Trophoblast cell (in vitro differentiated cells and primary cell): ENCODE measurements around the gene TPD52L2.

ENCODE experiments used
- DNase-seq, 2 donors: peaks; one replicate each; pipeline ENCODE4 v3.0.0-alpha.2; 2016
- H2AFZ ChIP-seq: 2 replicates; pipeline ENCODE4 v1.6.1; 2013; ENCODE audit warnings: low read length, moderate library complexity, mild to moderate bottlenecking; ENCODE audit not compliant: insufficient read depth, poor library complexity
- H2AK5ac ChIP-seq: 2 replicates; pipeline ENCODE4 v1.6.1; 2013; ENCODE audit warnings: mild to moderate bottlenecking, low read length
- H2BK120ac ChIP-seq: 2 replicates; pipeline ENCODE4 v1.6.1; 2013; ENCODE audit warnings: low read length, mild to moderate bottlenecking, moderate library complexity; ENCODE audit not compliant: insufficient read depth, poor library complexity
- H2BK12ac ChIP-seq: 2 replicates; pipeline ENCODE4 v1.6.1; 2013; ENCODE audit warnings: mild to moderate bottlenecking, low read length, moderate library complexity
- H2BK5ac ChIP-seq: 2 replicates; pipeline ENCODE4 v1.6.1; 2013; ENCODE audit warnings: low read length, low read depth, moderate library complexity, mild to moderate bottlenecking; ENCODE audit not compliant: poor library complexity
- H3K14ac ChIP-seq: 2 replicates; pipeline ENCODE4 v1.6.1; 2013; ENCODE audit warnings: mild to moderate bottlenecking, low read length
- H3K18ac ChIP-seq: 2 replicates; pipeline ENCODE4 v1.6.1; 2013; ENCODE audit warnings: mild to moderate bottlenecking, low read length
- H3K23ac ChIP-seq: 2 replicates; pipeline ENCODE4 v1.6.1; 2013; ENCODE audit warnings: low read length
- H3K27ac ChIP-seq: 2 replicates; pipeline ENCODE4 v1.5.1; 2013; ENCODE audit warnings: low read depth, mild to moderate bottlenecking, inconsistent platforms, low read length, moderate library complexity
- H3K27me3 ChIP-seq: 2 replicates; pipeline ENCODE4 v1.6.1; 2013; ENCODE audit warnings: inconsistent platforms, mild to moderate bottlenecking, low read length, moderate library complexity; ENCODE audit not compliant: insufficient read depth
- H3K36me3 ChIP-seq, 2 experiments: 1 replicate in 1 of 2; 2 replicates in 1 of 2; pipeline ENCODE4 v1.6.1; 2013; ENCODE audit warnings: low read length in 2 of 2, mild to moderate bottlenecking in 2 of 2, moderate library complexity in 1 of 2; ENCODE audit not compliant: insufficient read depth in 2 of 2, control insufficient read depth in 1 of 2
- H3K4ac ChIP-seq: 2 replicates; pipeline ENCODE4 v1.6.1; 2013; ENCODE audit warnings: low read depth, mild to moderate bottlenecking, low read length, moderate library complexity
- H3K4me1 ChIP-seq, 2 experiments: 1 replicate in 1 of 2; 2 replicates in 1 of 2; pipeline ENCODE4 v1.6.1; 2013; ENCODE audit warnings: low read length in 2 of 2, mild to moderate bottlenecking in 2 of 2, moderate library complexity in 1 of 2; ENCODE audit not compliant: insufficient read depth in 2 of 2, control insufficient read depth in 1 of 2
- H3K4me2 ChIP-seq: 2 replicates; pipeline ENCODE4 v1.6.1; 2013; ENCODE audit warnings: inconsistent platforms, mild to moderate bottlenecking, low read length, moderate library complexity
- H3K4me3 ChIP-seq: 2 replicates; pipeline ENCODE4 v1.5.1; 2013; ENCODE audit warnings: mild to moderate bottlenecking, low read depth, low read length, inconsistent platforms
- H3K79me1 ChIP-seq: one replicate; pipeline ENCODE4 v1.6.1; 2013; ENCODE audit warnings: low read length
- H3K79me2 ChIP-seq: 2 replicates; pipeline ENCODE4 v1.6.1; 2013; ENCODE audit warnings: low read length, mild to moderate bottlenecking; ENCODE audit not compliant: control insufficient read depth, insufficient read depth, poor library complexity
- H3K9ac ChIP-seq: 2 replicates; pipeline ENCODE4 v1.6.1; 2013; ENCODE audit warnings: mild to moderate bottlenecking, low read length
- H3K9me3 ChIP-seq: 2 replicates; pipeline ENCODE4 v1.6.1; 2013; ENCODE audit warnings: low read depth, mild to moderate bottlenecking, control low read depth, inconsistent platforms, low read length; ENCODE audit not compliant: insufficient read depth
- H4K12ac ChIP-seq: 2 replicates; pipeline ENCODE4 v1.6.1; 2013; ENCODE audit warnings: low read depth, mild to moderate bottlenecking, low read length, moderate library complexity
- H4K8ac ChIP-seq: 2 replicates; pipeline ENCODE4 v1.6.1; 2013; ENCODE audit warnings: low read depth, mild to moderate bottlenecking, low read length, moderate library complexity
- H4K91ac ChIP-seq: one replicate; pipeline ENCODE4 v1.6.1; 2013; ENCODE audit warnings: low read depth, mild to moderate bottlenecking, low read length, moderate library complexity
- WGBS: extraction: QIAGEN DNeasy Blood & Tissue Kit; methylation state at CpG from one replicate; pipeline ENCODE4 v1.1.7; 2013; ENCODE audit warnings: missing lambda C conversion rate; ENCODE audit not compliant: insufficient read length, insufficient coverage; ENCODE audit errors: extremely low coverage; 5-methylcytosine and 5-hydroxymethylcytosine counted together

TPD52L2 gene

DNA sequence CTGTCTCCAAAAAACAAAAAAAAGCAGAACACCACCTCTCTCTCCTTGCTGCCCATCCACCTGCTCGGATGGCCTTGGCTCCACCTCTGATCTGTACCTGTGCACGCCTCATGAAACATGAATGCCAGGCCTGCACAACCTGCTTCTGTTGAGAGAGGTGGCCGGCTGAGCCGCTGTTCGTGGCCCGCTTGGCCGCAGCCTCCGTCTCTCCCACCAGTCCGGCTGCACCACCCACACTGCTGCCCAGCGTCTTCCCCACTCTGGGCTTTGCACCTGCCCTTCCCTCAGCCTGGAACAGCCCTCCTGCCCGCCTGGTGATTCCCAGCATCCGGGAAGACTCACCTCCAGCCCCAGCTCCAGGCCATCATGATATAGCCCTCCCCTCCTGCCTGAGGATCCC, 21.8 kb upstream of the TPD52L2 start:
- Histone ChIP-seq H3K4me1 (peaks cover 25 to 31% of the 10 kb centered on the region in 2 experiments), H3K9ac (no peak overlapping the region), H3K27ac (no peak overlapping the region), H3K18ac (no peak overlapping the region), H4K8ac (no peak overlapping the region), H3K23ac (no peak overlapping the region), H3K9me3 (peaks cover 2% of the 10 kb centered on the region), H4K12ac (no peak overlapping the region), H3K36me3 (no peaks in the 10 kb centered on the region), H2BK5ac (no peak overlapping the region), H2BK12ac (no peak overlapping the region), H2AK5ac (no peak overlapping the region), H3K4me3 (no peak overlapping the region), H2AFZ (no peak overlapping the region), H3K27me3 (no peaks in the 10 kb centered on the region), H3K79me2 (no peaks in the 10 kb centered on the region), H3K4me2 (no peak overlapping the region), H2BK120ac (no peak overlapping the region), H4K91ac (no peak overlapping the region), H3K79me1 (peaks cover 23% of the 10 kb centered on the region), H3K4ac (no peak overlapping the region), H3K14ac (no peak overlapping the region)
- DNase-seq = no peak
- WGBS = no CpG with 5 or more reads among the region's 12 CpGs

DNA sequence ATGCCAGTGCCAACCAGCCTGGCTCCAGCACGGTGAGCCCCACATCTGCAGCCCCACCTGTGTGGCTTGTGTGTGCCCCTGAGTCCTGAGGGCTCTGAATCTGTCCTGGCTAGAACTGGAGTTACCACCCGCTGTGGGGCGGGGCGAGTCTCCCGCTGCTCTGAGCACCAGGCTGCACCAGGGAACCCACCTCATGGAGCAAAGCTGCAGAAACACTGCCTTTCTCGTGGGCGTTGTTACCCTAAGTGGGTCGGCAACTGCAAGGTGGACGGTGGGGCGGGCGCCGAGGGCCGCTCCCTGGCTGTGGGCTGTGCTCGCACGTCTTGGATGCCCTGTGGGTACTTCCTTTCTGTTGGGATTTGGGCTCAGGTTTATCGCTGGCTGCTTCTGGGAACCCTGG, 21.3 kb upstream of the TPD52L2 start:
- no peak overlapping the region for H3K4me2 ChIP-seq
- no peaks in the 10 kb centered on the region for H3K79me2 ChIP-seq
- no peak overlapping the region for H2AFZ ChIP-seq
- no peak overlapping the region for H3K4ac ChIP-seq
- H4K12ac ChIP-seq = no peak overlapping the region
- WGBS = no CpG with 5 or more reads among the region's 16 CpGs
- no peak overlapping the region for H2BK5ac ChIP-seq
- H3K14ac ChIP-seq = no peak overlapping the region
- peaks cover 2% of the 10 kb centered on the region for H3K9me3 ChIP-seq
- H3K4me1 ChIP-seq = peaks cover 29 to 34% of the 10 kb centered on the region in 2 experiments
- H4K91ac ChIP-seq = no peak overlapping the region
- no peak for DNase-seq
- no peak overlapping the region for H3K18ac ChIP-seq
- no peak overlapping the region for H3K9ac ChIP-seq
- peak overlapping the region; percentile 35 for H2AK5ac ChIP-seq
- H3K27me3 ChIP-seq = no peaks in the 10 kb centered on the region
- H3K23ac ChIP-seq = no peak overlapping the region
- H2BK12ac ChIP-seq = no peak overlapping the region
- H2BK120ac ChIP-seq = no peak overlapping the region
- H3K4me3 ChIP-seq = no peak overlapping the region
- H3K36me3 ChIP-seq = no peaks in the 10 kb centered on the region
- no peak overlapping the region for H4K8ac ChIP-seq
- no peak overlapping the region for H3K27ac ChIP-seq
- H3K79me1 ChIP-seq = peaks cover 27% of the 10 kb centered on the region

DNA sequence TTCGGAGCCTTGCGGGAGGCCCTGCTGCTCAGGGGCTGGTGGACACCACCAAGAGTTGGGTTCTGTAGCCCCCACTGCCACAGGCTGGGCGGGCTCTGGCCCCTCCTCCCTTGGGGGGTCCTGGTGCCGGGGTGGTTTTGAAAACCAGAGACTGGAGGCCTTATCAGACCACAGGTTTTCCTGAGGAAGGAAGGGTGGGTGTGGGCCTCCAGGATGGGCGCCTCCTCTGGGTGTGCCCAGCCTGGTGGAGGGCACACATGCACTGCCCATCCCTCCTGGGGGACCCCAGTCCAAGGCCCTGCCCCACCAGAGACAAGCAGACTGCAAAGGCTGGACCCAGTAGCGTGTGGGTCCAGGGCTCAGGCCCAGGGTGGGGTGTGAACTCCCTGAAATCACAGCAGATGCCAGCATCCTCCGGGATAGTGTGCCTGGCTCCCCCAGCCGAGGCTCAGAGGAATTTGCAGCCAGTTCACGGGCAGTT, 20.5 kb upstream of the TPD52L2 start:
- Histone ChIP-seq H3K18ac (no peak overlapping the region), H2AFZ (no peak overlapping the region), H3K36me3 (no peaks in the 10 kb centered on the region), H3K14ac (no peak overlapping the region), H2BK120ac (peak overlapping the region; percentile 33), H2BK5ac (no peak overlapping the region), H3K23ac (no peak overlapping the region), H4K8ac (no peak overlapping the region), H3K79me2 (no peaks in the 10 kb centered on the region), H3K27ac (no peak overlapping the region), H2BK12ac (peak overlapping the region; percentile 14), H3K4me3 (no peak overlapping the region), H3K27me3 (no peaks in the 10 kb centered on the region), H3K4ac (no peak overlapping the region), H3K79me1 (peaks cover 27% of the 10 kb centered on the region), H2AK5ac (no peak overlapping the region), H3K9me3 (peaks cover 2% of the 10 kb centered on the region), H3K4me1 (peaks cover 29 to 33% of the 10 kb centered on the region in 2 experiments), H3K4me2 (no peak overlapping the region), H4K12ac (no peak overlapping the region), H3K9ac (no peak overlapping the region), H4K91ac (peak overlapping the region; percentile 6)
- no CpG with 5 or more reads among the region's 9 CpGs for WGBS
- DNase-seq = no peak

DNA sequence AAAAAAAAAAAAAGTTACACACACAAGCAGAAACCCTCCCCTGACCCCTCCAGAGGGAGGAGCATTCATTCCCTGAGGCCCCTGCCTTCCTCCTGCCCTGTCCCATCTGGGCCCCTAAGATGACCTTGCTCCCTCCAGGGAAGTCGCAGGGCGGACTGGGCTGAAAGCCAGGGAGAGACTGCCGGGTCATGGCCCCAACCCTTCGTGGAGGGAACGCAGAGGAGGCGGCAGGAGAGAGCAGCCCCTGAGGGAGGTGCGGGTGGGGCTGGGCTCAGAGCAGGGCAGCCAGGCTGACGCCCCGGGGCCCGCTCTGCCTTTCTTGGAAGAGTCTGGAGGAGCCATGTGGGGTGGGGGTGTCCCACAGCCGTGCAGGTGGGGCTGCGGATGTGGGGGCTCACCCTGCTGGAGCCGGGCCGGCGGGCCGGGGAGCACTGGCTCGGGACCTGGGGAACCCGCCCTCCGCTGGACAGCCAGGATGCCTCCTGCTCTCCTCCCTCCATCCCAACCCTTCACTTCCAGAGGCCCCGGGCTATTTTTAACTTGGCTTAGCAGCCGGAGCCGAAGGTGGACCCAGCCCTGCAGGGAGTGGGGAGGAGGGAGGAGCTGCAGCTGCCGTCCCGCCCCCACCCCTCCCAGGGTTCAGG, 18.8 kb upstream of the TPD52L2 start:
- H2AK5ac ChIP-seq = no peak overlapping the region
- peak overlapping the region; percentile 56 for H2AFZ ChIP-seq
- H2BK120ac ChIP-seq = peak overlapping the region; percentile 84
- H3K4me1 ChIP-seq = peaks cover 24% of the 10 kb centered on the region in 2 experiments
- peak overlapping the region; percentile 83 for H2BK5ac ChIP-seq
- H3K9ac ChIP-seq = no peak overlapping the region
- WGBS = no CpG with 5 or more reads among the region's 24 CpGs
- peak overlapping the region; percentile 75 for H4K91ac ChIP-seq
- H2BK12ac ChIP-seq = peak overlapping the region; percentile 69
- no peak overlapping the region for H3K18ac ChIP-seq
- H3K4me3 ChIP-seq = no peak overlapping the region
- no peaks in the 10 kb centered on the region for H3K79me2 ChIP-seq
- H3K23ac ChIP-seq = no peak overlapping the region
- H3K4ac ChIP-seq = no peak overlapping the region
- H3K27me3 ChIP-seq = no peaks in the 10 kb centered on the region
- peak in 1 of 2 donors; percentile 45 for DNase-seq
- H3K79me1 ChIP-seq = peaks cover 23% of the 10 kb centered on the region
- H4K8ac ChIP-seq = peak overlapping the region; percentile 76
- H3K4me2 ChIP-seq = peak overlapping the region; percentile 69
- no peaks in the 10 kb centered on the region for H3K9me3 ChIP-seq
- peak overlapping the region; percentile 22 for H4K12ac ChIP-seq
- H3K14ac ChIP-seq = peak overlapping the region; percentile 39
- no peaks in the 10 kb centered on the region for H3K36me3 ChIP-seq
- H3K27ac ChIP-seq = peak overlapping the region; percentile 88
